Measurements from ENCODE around the gene TSHZ3. TPM values are rescaled to one million over a fixed set of nuclear protein-coding genes. Genes with fewer than 3 reads are reported as not detected.

Gene TSHZ3
- total RNA-seq (2022; extraction: Qiagen RNA extraction), result 2.3 to 3.1 TPM (median 2.8 TPM) in 5 replicates

GRCh38 chr19:31349160-31349881 lies at the start of gene TSHZ3:
TSS of gene TSHZ3 (minus strand) at chr19:31349436. CDS start at chr19:31349219, 217 bp downstream.

